ENCODE measurements around the gene HES7.

Gene HES7

DNA sequence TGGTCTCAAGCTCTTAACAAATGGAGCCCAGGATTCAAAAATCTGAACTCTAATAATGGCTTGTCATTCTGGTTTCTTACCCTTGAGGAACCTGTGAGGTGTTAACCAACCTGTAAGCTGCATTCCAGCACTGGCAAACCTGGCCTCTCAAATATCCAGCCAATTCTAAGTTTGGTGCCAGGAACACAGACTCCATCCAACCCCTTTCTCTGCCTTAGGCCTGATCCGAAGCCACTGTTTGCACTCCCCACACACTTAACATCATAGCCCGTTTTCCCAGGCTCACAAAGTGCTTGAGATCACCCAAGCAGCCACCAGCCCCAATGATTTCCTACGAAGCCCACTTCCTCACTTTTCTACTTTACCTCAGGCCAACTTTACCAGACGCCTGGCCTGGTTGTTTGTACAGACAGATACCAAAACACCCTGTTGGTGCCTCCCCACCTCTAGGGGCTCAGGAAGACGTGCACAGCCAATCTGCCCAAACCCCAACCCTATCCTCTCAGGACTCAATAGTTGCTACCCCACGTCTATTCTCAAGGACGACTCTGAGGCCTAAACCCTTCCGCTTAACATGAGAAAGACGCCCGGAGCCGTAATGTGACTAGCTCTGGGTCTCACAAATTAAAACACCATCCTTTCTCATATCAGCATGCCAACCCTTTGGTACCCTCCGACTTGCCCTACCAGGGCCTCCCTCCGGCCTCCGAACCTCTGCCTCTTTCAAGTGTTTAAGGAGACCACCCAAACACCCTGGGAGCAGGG lies 31.5 kb upstream of the HES7 start:
- DNase-seq = no peak

DNA sequence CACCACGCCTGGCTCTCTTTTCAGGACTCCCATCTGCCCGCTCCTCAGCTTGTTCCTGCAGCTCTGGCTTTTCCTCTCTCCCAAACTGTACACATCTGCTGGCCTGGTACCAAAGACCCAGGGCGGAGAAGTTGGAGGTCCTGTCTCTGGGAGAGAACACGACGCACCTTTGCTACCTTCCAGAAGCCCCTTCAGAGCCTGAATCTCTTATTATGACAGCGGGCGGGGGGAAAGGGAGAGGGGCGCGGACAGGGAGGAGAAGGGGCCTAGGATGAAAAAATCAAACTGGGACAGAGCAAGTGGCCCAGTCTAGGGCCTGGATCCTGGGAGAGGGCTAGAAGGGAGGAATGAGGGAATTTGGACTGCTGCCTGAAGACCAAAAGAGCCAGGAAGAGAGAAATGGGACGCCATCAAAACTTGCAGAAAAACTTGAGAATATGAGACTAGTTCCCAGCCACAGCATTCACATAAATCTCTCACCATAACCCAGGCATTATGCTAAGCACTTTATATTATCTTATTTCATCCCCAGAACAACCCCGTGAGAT lies 30.8 kb upstream of the HES7 start:
- DNase-seq = no peak

DNA sequence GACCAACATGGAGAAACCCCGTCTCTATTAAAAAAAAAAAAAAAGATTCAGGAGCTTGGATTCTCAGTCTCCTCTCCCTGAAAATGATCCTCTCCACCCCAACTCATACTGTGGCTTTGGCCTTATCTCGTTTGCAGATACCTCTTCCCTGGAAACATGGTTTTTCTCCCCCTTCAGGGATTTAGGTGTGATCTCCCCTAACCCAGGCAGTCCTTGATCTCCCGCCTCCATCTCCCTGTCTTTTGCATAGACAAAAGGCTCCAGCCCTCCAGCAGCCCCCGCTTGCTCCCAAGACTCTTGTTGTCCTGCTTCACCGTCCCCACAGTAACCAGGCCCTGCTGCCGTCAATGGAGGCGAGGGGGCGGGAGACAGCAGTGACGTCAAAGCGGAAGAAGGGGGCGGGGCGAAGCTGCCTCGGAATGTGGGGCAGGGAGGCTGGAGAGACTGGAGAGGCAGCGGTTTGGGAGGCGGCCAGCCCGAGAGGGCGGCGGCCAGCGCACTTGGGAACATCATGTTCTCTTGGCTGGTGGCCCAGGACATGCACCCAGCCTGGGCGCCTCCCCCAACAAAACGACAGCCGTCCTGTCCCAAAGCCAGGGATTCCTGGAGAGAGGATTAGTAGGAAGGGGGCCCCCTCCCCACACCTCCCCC lies 30.2 kb upstream of the HES7 start:
- DNase-seq = peak; percentile 97

DNA sequence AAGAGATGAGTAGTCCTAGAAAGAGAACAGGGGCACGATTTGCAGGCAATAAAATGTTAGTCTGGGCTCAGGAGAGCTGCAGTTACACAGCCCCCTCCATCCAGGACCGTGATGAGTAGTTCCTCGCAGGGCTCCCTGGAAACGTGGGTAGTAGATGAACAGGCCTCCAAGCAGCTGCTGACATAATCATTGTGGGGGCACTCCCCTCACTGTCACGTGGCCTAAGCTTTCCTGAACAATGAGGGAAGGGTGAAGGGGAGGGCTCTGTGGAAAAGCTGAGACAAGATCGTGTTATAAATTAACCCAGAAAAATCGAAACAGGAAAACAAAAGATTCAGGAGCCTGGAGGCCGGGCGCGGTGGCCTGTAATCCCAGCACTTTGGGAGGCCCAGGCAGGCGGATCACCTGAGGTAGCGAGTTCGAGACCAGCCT lies 29.6 kb upstream of the HES7 start:
- DNase-seq = no peak

DNA sequence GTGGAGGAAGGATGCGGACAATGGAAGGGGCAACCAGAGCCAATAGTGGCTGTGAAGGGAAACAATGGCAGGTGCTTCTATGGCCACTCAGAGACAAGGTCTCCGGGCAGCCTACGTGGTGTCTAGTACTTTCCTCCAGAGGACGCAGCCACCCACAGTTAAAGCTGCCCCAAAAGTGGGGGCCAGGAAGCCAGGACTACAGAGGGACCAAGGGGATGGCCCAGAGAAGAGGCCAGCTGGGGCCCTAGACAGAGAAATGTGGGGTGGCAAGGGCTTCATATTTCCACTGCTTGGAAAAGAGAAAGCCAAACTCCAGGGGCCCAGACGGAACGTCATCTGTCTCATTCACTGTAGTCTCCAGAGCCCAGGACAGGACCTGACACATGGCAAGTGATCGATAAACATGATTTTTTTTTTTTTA lies 29.1 kb upstream of the HES7 start:
- no peak for DNase-seq

DNA sequence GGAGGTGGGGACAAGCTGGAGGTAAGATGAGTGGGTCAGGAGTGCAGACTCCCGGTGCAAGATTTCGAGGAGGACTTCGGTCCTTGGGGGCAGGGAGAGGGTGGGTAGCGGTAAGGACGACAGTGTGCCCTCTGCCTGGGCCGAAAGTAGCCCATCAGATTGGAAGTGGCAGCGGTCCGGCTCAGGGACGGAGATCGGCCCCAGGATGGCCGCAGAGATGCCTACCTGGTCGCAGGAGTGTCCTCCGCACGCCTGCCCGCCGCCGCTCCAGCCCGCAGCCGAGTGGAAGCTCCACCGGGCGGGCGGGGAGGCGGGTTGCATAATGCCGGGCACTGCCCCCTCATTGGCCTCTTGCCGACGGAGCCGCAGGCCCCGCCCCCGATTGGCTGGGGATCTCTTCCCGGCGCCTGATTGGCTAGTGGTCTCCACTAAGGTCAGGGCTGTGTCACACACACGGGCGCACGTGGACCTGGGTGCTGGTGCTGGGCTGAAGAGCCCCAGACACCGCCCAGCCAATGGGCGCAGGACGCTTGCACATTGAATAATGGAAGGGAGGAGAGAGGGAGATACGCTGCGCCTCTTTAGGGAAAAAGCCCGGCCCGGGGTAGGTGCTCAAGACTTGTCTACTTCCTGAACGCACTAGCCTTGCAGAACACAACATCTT lies 28.3 kb upstream of the HES7 start, which contains the start of gene PER1:
PER1 (minus strand) TSS at position 293 of the 664 bp plus-strand sequence. CDS start 1,698 bp downstream, outside the sequence.
- DNase-seq = peak; percentile 80

DNA sequence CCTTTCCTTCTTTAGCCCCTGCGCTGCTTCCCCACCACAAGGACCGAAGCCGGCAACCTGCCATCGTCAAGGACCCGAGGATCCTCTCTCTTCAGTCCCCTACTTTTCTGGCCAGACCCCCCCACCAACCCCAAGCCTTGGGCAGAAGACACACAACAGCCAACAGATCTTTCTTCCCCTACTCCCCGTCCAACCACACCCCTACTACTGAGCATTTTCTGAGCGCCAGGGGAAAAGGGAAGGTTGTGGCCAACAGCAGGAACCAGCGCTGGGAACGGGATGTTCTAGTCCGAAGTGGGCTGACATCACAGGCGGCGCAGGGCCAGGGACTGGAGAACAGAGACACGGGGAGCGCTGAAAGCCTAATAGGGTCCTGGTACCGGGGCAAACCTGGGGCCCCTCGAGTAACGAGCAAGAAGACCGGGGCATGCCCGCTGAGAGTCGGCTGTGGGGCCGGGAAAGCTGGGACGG lies 27.8 kb upstream of the HES7 start:
- DNase-seq = no peak

DNA sequence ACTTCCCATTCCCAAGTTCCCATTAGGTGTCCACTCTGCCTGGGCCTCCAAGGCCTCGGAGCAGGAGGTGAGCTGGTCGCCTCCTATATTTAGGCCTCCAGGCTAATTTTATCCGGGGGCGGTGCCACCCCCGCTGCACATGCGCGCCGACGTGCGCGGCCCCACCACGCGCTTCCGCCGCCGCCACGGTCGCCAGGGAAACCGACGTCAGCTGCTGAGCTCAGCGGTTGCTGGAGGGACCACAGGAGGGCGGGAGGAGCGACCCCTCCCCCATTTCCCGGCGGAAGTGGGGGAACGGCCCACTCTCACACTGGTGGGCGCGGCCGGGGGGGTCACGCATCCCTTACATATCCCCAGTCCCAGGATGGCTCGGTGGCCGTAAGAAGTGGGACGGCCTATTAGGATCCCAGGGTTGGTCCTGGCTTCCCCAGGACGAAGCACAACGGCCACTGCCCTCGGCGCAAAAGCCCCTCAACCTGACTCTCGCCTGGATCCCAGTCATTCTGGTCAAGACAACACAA lies 27.3 kb upstream of the HES7 start:
- peak; percentile 88 for DNase-seq

DNA sequence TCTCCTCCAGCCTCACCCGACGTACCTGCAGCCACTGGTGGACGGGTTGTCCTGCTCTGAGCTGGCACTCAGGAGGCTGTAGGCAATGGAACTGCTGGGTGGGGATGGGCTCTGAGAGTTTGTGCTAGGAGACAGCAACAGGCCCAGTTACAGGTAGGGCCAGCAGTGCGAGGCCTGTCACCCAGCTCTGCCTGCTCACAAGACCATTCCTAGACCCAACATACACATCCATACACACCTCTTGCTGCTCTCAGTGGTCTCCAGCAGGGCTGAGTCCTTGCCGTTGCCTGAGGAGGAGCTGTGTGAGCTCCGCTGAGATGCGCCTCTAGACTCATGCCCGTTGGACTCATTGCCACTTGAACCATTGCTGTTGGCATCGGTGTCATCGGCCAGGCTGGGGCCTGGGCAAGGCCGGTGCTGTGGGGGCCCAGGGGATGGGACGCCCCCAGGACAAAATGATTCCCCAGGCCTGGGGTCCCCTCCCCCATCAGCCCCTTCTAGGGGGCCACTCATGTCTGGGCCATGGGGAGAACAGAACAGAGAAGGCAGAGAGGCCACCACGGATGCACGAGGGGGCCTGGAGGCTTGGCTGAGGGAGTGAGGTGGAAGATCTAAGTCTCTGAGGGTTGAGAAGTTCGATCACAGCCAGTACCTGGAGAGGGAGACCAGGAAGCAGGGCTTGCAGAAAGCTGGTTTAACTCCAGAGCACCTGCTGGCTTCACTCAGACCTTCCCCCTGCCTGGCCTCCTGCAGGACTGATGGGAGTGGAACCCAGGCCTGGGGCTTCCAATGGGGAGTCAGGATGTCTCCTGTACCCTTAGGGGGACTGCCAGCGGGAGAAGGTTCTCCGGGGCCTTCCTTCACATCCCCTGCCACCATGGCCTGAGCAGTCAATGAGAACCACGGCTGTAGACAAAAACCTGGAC lies 26.6 kb upstream of the HES7 start:
- DNase-seq = no peak

DNA sequence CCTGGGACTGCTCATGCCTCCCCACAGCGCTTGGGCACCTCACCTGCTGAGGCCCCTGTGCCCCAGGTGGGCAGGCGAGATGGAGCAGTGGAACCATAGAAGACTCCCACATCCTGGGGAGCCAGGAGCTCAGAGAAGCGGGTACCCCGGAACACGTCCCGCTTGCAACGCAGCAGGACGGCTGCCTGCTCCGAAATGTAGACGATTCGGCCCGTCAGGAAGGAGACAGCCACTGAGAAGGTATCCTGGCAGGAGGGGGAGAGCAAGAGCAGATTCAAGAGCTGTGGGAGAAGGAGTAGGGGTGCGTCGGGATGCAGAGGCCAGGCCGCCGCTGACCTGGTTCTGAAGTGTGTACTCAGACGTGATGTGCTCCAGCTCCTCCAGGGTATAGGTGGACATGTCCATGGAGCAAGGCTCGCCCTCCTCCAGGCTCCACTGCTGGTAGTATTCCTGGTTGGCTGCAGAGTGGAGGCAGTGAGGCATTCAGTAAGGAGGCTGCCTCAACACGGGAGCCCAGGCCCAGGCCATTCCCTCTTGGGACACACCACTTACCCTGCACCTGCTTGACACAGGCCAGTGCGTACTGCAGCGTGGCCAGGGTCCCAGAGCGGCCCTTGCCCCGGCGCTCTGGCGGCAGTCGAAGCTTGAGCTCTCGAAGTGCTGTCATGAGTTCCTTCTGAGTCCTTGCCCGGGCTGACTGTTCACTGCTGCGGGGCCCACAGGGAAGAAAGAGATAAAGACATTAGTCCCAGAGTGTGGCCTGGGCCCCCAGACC lies 25.7 kb upstream of the HES7 start:
- DNase-seq = no peak

DNA sequence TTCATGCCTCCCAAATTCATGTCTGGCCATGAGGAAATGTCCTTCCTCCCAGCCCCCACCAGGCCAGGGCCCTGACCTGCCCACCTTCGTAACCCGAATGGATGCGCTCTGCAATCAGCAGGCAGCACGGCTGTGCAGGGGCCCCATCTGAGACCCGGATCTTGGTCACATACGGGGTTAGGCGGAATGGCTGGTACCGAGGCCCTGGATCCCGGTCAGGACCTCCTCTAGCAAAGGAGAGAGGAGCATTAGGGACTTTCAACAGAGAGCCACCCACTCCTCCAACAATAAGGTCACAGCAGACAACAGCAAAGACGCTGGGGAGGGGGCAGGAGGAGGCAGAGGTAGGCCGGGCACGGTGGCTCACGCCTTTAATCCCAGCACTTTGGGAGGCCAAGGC lies 24.7 kb upstream of the HES7 start:
- no peak for DNase-seq

DNA sequence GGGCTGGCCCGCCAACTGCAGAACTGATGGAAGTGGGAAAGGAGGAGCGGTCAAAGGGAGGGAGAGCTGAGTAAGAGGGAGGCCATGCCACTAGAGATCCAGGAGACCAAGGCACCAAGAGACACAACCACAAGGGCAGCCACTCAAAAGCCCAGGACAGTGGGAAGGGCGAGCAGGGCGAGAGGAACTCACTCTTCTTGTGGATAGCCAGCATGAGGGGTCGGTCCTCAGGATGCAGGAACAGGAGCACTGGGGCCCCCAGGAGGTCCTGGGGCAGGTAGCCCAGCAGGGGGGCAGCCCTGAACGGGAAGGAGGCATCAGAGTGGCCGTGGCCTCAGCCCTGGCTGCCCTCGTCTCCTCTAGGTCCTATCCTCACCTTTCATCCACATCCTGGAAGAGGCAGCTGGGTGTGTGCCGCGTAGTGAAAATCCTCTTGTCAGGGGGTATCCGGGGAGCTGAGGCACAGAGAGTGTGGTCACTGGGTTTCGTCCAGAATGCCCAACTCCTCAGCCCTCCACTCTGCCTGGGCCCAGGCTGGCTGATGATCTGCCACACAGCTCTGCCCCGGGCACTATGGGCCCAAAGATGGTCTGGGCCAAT lies 24.0 kb upstream of the HES7 start:
- no peak for DNase-seq

DNA sequence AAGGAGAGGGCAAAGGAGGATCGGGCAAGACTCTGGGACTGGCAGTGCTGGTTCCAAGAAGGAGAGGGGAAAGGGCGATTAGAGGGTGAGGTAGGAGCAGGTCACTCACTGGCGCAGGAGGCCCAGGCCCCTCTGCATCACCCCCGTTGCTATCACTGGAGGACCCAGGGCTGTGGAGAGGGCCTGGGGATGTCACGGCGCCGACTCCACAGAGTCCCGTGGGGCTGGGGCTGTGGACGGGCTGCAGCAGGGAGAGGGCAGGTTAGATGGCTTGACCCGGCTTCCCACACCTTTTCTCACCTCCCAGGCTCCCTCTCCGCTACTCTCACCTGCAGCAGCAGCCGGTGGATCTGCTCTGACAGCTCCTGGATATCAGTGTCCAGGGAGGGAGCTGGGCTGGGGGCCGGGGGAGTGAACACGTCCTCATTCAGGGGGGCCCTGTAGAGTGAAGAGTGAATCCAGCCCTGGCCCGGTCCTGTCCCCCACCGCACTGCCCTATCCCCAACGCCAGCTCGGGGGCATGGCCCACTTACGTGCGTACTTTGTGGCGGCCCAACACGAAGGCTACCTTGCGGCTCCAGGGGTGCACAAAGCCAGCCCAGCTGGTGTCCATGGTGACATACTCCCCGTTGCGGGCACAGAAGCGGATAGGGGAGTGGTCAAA lies 23.4 kb upstream of the HES7 start:
- DNase-seq = no peak

DNA sequence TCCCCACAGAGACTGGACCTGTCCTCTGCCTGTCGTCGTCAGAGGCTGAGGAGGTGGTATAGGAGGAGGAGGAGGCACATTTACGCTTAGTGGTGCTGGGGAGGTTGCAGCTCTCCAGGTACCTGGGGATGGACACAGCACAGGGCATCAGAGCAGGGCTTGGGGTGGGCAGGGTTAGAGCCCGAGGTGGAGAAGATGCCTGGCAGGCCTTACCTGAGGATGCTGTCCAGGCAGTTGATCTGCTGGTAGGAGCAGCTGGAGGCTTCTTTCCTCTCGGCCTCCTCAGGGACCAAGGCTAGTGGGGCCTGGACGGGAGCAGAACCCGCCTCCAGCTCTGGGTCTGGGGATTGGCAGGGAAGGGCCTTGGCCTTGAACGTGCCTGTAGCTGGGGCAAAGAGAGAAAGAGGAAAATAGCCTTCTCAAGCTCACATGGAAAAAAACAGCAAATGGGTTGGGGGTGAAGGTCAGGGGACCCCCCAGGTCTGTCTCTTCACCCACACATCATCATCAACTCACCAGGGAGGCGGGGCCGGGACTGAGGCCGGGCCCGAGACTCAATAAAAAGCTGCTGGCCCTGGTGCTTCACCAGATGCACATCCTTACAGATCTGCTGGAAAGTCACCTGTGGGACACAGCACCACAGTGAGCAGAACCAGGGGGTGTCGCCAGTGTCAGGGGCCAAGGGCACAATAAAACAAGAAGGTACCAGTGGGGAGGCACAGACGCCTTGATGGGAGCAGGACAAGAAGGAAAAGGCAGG lies 22.7 kb upstream of the HES7 start:
- no peak for DNase-seq

DNA sequence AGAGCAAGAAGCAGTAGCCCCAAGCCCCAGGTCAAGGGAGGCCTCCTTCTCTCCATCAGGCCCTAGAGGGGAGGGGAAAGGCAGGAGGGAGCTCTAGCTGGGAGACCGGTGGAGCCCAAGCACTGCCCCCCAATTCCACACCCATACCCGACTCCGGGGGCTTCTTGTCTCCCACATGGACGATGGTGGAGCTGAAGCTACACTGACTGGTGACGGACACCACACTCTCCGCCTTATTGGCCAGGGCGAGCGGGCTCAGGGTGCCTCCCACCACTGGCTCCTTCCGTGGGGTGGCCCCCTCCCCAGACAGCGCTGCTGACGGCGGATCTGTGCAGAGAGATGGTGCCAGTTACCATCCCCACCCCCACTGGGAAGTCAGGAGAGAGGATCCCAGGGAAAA lies 21.9 kb upstream of the HES7 start:
- DNase-seq = no peak

DNA sequence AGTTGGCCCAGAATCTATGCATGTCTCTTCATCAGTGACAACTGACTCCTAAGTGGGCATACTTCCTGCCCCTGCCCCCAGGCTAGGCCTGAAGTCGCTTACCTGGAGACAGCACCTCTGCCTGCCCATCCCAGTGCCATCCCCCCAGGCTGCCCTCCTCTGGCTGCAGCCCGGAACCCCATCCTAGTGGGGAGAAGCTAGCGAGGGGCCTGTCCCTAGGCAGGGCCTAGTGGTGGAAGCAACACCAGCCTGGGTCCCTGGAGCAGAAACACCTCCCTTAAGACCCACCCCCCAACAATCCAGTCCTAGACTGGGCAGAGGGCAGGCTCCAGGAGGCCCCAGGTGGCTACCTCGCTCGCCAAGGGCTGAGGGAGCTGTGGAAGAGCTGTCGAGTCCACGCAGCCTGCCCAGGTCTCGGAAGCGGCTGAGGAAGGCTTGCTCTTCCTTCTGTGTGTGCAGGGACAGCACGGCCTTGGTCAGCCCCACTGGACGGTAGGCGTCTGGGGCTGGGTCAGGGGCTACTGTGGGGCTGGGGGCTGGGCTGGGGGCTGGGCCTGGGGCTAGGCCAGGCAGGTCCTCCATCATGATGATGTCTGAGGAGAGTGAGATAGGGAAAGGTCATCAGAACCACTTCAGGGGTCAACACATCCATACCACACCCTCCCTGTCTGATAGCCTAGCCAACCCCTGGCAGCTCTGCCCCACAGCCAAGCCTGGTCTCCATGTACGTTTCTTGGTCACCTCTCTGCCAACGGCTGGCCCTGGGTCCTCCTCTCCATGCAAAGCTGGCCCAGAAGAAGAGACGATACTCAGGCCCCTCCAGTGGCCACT lies 20.7 kb upstream of the HES7 start:
- no peak for DNase-seq

DNA sequence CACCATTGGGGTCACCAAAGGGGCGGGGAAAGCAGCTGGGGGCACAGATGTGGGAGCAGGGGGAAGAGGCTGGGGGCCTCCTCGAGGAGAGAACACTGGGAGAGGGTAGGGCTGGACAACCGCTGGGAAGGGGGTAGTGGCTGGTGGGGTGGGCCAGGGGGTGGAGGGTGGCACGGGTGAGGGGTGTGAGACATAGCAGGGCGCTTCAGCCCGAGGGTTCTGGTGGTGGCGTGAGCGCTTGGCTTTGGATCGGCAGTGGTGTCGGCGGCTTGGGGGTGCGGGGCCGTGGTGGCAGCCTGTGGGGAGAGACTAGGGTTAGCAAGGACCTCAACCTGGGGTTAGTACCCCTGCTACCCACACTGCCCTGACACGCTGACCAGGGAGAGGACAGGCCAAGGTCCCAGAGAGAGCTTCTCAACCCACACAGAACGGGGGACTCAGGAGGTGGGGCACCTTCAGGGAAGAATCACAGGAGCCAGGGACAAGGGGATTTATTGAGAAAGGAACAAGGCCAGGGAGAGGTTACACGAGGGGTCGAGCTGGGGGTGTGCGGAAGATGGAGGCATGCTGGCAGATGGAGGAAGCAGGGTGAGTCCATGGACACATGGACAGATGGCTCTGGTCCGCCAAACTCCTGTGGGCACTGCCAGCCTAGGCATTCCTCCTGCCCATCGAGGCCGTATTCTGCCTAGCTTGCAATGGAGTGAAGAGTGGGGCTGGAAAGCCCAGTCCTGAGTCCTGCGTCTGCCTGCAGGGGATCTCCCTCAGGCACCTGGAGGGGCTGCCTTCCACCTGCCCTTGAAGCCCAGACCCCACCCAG lies 19.9 kb upstream of the HES7 start:
- no peak for DNase-seq
